ENCODE data around the gene PCP2.

GRCh38 chr19:7676854-7677253, 43.3 kb upstream of the PCP2 start, which contains the start of gene MCEMP1:
- TF ChIP-seq, protein P1, sequence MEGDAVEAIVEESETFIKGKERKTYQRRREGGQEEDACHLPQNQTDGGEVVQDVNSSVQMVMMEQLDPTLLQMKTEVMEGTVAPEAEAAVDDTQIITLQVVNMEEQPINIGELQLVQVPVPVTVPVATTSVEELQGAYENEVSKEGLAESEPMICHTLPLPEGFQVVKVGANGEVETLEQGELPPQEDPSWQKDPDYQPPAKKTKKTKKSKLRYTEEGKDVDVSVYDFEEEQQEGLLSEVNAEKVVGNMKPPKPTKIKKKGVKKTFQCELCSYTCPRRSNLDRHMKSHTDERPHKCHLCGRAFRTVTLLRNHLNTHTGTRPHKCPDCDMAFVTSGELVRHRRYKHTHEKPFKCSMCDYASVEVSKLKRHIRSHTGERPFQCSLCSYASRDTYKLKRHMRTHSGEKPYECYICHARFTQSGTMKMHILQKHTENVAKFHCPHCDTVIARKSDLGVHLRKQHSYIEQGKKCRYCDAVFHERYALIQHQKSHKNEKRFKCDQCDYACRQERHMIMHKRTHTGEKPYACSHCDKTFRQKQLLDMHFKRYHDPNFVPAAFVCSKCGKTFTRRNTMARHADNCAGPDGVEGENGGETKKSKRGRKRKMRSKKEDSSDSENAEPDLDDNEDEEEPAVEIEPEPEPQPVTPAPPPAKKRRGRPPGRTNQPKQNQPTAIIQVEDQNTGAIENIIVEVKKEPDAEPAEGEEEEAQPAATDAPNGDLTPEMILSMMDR (IDR thresholded peaks at IDR 0.05), result no peak
- no peak for TF ChIP-seq POLR2A (IDR thresholded peaks at IDR 0.05)

All from adrenal gland (tissue), 5 donors.